HEK293 (cell line): ENCODE data around the gene B4GALT7.
A peak's percentile ranks its signal among the peaks of the same experiment; 100 is the strongest.

Experiments used
- GLIS1 ChIP-seq: fragments of 450-650 bp; formaldehyde crosslinking; IDR thresholded peaks from 2 replicates; pipeline ENCODE4 v1.5.1; 2016; ENCODE audit warnings: missing biosample characterization, missing genetic modification characterization
- GLIS2 ChIP-seq: fragments of 450-650 bp; formaldehyde crosslinking; IDR thresholded peaks from 2 replicates; pipeline ENCODE4 v1.5.1; 2016; ENCODE audit warnings: missing biosample characterization, missing genetic modification characterization
- IKZF3 ChIP-seq: fragments of 450-650 bp; IDR thresholded peaks from 2 replicates; pipeline ENCODE4 v1.5.0; 2018; ENCODE audit warnings: missing biosample characterization, mild to moderate bottlenecking, missing genetic modification characterization, moderate library complexity
- PATZ1 ChIP-seq: fragments of 450-650 bp; formaldehyde crosslinking; IDR thresholded peaks from 2 replicates; pipeline ENCODE4 v1.5.1; 2016; ENCODE audit warnings: missing biosample characterization, missing genetic modification characterization
- SCRT1 ChIP-seq: fragments of 450-650 bp; formaldehyde crosslinking; IDR thresholded peaks from 2 replicates; pipeline ENCODE4 v1.5.1; 2016; ENCODE audit warnings: missing biosample characterization, missing genetic modification characterization, borderline replicate concordance
- SP2 ChIP-seq: fragments of 450-650 bp; formaldehyde crosslinking; IDR thresholded peaks from 2 replicates; pipeline ENCODE4 v1.5.1; 2016; ENCODE audit warnings: missing biosample characterization, missing genetic modification characterization
- ZBTB17 ChIP-seq: fragments of 450-650 bp; formaldehyde crosslinking; IDR thresholded peaks from 2 replicates; pipeline ENCODE4 v1.5.1; 2016; ENCODE audit warnings: missing biosample characterization, missing genetic modification characterization
- ZBTB48 ChIP-seq: fragments of 450-650 bp; formaldehyde crosslinking; IDR thresholded peaks from 2 replicates; pipeline ENCODE4 v1.5.1; 2016; ENCODE audit warnings: missing biosample characterization, missing genetic modification characterization
- ZBTB8A ChIP-seq: fragments of 450-650 bp; formaldehyde crosslinking; IDR thresholded peaks from 2 replicates; pipeline ENCODE4 v1.5.1; 2016; ENCODE audit warnings: missing biosample characterization, missing genetic modification characterization
- ZFP37 ChIP-seq: fragments of 450-650 bp; formaldehyde crosslinking; IDR thresholded peaks from 2 replicates; pipeline ENCODE4 v1.5.1; 2016; ENCODE audit warnings: missing biosample characterization, missing genetic modification characterization
- ZFP69B ChIP-seq: fragments of 450-650 bp; formaldehyde crosslinking; IDR thresholded peaks from 2 replicates; pipeline ENCODE4 v1.5.1; 2016; ENCODE audit warnings: missing biosample characterization, missing genetic modification characterization
- ZNF157 ChIP-seq: fragments of 450-650 bp; formaldehyde crosslinking; IDR thresholded peaks from 2 replicates; pipeline ENCODE4 v1.5.1; 2016; ENCODE audit warnings: missing biosample characterization, missing genetic modification characterization
- ZNF335 ChIP-seq: fragments of 450-650 bp; formaldehyde crosslinking; conservative IDR thresholded peaks from 2 replicates; pipeline ENCODE4 v1.5.1; 2016; ENCODE audit warnings: missing biosample characterization, missing genetic modification characterization
- ZNF488 ChIP-seq: fragments of 450-650 bp; formaldehyde crosslinking; IDR thresholded peaks from 2 replicates; pipeline ENCODE4 v1.5.1; 2016; ENCODE audit warnings: missing biosample characterization, missing genetic modification characterization
- ZNF571 ChIP-seq: fragments of 450-650 bp; formaldehyde crosslinking; IDR thresholded peaks from 2 replicates; pipeline ENCODE4 v1.5.0; 2017; ENCODE audit warnings: missing biosample characterization, missing genetic modification characterization
- ZNF654 ChIP-seq: fragments of 450-650 bp; formaldehyde crosslinking; IDR thresholded peaks from 2 replicates; pipeline ENCODE4 v1.5.1; 2016; ENCODE audit warnings: low read depth, missing biosample characterization, missing genetic modification characterization
- ZNF660 ChIP-seq: fragments of 450-650 bp; IDR thresholded peaks from 2 replicates; pipeline ENCODE4 v1.5.1; 2018; ENCODE audit warnings: missing biosample characterization, mild to moderate bottlenecking, missing genetic modification characterization
- ZNF792 ChIP-seq: fragments of 450-650 bp; formaldehyde crosslinking; IDR thresholded peaks from 2 replicates; pipeline ENCODE4 v1.5.1; 2016; ENCODE audit warnings: missing biosample characterization, missing genetic modification characterization
- ZSCAN30 ChIP-seq: fragments of 450-650 bp; IDR thresholded peaks from 2 replicates; pipeline ENCODE4 v1.5.1; 2018; ENCODE audit warnings: missing biosample characterization, mild to moderate bottlenecking, missing genetic modification characterization, moderate library complexity
- TF ChIP-seq, protein P1 (sequence below): fragments of 450-650 bp; formaldehyde crosslinking; IDR thresholded peaks from 2 replicates; pipeline ENCODE4 v1.5.1; 2016; ENCODE audit warnings: missing biosample characterization, missing genetic modification characterization
- TF ChIP-seq, protein P2 (sequence below): sonication (generic); formaldehyde crosslinking; IDR thresholded peaks from 2 replicates; pipeline ENCODE4 v1.8.1; 2022; ENCODE audit warnings: mild to moderate bottlenecking, moderate library complexity, missing genetic modification reagents
- TF ChIP-seq, protein P3 (sequence below): fragments of 450-650 bp; formaldehyde crosslinking; IDR thresholded peaks from 2 replicates; pipeline ENCODE4 v1.5.1; 2016; ENCODE audit warnings: missing biosample characterization, missing genetic modification characterization

B4GALT7 gene

GRCh38 chr5:177607452-177608192 lies 7.7 kb downstream of the B4GALT7 start (continued):
- TF ChIP-seq IKZF3 = 0 out of 2 replicates have a peak, but pooled peaks have one; percentile 15
- TF ChIP-seq GLIS2 (tag by site-specific recombination) = peak; percentile 30; the same call in 1 of the 2 replicates
- no peak for TF ChIP-seq ZNF571 (tag by site-specific recombination)
- TF ChIP-seq, protein P1, sequence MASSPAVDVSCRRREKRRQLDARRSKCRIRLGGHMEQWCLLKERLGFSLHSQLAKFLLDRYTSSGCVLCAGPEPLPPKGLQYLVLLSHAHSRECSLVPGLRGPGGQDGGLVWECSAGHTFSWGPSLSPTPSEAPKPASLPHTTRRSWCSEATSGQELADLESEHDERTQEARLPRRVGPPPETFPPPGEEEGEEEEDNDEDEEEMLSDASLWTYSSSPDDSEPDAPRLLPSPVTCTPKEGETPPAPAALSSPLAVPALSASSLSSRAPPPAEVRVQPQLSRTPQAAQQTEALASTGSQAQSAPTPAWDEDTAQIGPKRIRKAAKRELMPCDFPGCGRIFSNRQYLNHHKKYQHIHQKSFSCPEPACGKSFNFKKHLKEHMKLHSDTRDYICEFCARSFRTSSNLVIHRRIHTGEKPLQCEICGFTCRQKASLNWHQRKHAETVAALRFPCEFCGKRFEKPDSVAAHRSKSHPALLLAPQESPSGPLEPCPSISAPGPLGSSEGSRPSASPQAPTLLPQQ (tag by site-specific recombination) = peak; percentile 54; the same call in 1 of the 2 replicates
- no peak for TF ChIP-seq ZBTB48 (tag by site-specific recombination)
- TF ChIP-seq ZSCAN30 (tag by site-specific recombination) = peak; percentile 45; the same call in 1 of the 2 replicates
- peak; percentile 42 for TF ChIP-seq PATZ1 (tag by site-specific recombination)
- peak; percentile 58 for TF ChIP-seq SP2 (tag by site-specific recombination)
- peak; percentile 72; the same call in 1 of the 2 replicates for TF ChIP-seq SCRT1
- no peak for TF ChIP-seq ZNF488
- peak; percentile 94 for TF ChIP-seq ZBTB17 (tag by site-specific recombination)
- no peak for TF ChIP-seq ZNF792
- TF ChIP-seq ZFP37 = peak; percentile 42; the same call in 1 of the 2 replicates
- TF ChIP-seq ZBTB8A (tag by site-specific recombination) = peak; percentile 31; the same call in 1 of the 2 replicates
- peak; percentile 85 for TF ChIP-seq ZNF660 (tag by site-specific recombination)
- no peak for TF ChIP-seq ZNF157 (tag by site-specific recombination)
- TF ChIP-seq ZNF654 (tag by site-specific recombination) = peak; percentile 66
- TF ChIP-seq, protein P2, sequence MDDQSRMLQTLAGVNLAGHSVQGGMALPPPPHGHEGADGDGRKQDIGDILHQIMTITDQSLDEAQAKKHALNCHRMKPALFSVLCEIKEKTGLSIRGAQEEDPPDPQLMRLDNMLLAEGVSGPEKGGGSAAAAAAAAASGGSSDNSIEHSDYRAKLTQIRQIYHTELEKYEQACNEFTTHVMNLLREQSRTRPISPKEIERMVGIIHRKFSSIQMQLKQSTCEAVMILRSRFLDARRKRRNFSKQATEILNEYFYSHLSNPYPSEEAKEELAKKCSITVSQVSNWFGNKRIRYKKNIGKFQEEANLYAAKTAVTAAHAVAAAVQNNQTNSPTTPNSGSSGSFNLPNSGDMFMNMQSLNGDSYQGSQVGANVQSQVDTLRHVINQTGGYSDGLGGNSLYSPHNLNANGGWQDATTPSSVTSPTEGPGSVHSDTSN = 0 out of 2 replicates have a peak, but pooled peaks have one; percentile 41
- peak; percentile 68 for TF ChIP-seq ZNF335 (tag by site-specific recombination)
- TF ChIP-seq, protein P3, sequence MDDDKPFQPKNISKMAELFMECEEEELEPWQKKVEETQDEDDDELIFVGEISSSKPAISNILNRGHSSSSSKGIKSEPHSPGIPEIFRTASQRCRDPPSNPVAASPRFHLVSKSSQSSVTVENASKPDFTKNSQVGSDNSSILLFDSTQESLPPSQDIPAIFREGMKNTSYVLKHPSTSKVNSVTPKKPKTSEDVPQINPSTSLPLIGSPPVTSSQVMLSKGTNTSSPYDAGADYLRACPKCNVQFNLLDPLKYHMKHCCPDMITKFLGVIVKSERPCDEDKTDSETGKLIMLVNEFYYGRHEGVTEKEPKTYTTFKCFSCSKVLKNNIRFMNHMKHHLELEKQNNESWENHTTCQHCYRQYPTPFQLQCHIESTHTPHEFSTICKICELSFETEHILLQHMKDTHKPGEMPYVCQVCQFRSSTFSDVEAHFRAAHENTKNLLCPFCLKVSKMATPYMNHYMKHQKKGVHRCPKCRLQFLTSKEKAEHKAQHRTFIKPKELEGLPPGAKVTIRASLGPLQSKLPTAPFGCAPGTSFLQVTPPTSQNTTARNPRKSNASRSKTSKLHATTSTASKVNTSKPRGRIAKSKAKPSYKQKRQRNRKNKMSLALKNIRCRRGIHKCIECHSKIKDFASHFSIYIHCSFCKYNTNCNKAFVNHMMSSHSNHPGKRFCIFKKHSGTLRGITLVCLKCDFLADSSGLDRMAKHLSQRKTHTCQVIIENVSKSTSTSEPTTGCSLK (tag by site-specific recombination) = no peak
- TF ChIP-seq ZFP69B (tag by site-specific recombination) = peak; percentile 51; the same call in 1 of the 2 replicates
- TF ChIP-seq GLIS1 (tag by site-specific recombination) = peak; percentile 70
